ENCODE data around the gene SDK2.
"Not testable (repeated sequence)": the region's sequence is repeated elsewhere in the genome, so short reads cannot be mapped to it uniquely, and the experiment has no call there.

Gene SDK2

DNA sequence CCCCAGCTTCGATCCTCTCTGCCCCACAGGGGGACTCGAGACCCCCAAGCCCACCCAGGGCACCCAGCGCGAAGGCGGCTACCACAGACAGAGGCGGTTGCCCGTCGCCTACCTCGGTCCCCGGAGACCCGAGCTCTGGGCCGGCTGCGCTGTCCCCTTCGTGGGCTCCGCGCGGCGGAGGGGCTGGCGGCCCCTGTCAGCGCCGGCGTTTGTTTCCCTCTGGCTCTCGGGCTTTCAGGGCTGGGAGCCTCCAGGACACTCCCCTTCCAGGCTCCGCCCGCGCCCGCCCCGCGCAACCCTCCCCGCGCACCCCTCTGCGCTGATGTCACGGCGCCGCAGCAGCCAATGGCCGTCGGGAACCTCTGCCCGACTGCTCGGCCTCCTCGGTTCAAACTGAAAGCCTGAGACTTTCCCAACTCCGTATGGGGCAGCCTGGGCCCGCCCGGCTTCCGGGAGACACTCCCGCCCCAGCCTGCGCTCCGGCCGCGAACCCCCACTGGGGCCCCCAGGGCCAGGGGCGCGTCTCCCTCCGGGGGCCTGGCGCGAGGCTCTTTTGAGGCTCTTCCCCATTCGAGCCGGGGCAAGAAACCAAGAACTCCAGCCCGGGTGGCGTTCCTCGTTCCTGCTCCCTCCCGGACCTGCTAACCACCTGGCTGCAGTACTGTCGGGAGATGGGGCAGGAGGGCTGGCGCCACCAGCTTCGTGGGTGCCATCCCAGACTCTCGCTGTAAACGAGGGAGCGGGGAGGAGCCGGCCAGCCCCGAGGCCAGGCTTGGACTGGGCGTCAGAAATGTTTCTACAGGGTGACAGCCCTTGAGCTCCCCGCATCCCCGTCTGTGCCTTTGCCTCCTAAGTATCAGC, 332.2 kb downstream of the SDK2 start, which contains the start of gene CDC42EP4:
Gene CDC42EP4, minus strand, starts transcription at position 221 of the 861 bp plus-strand sequence. CDS start 25,501 bp downstream, outside the sequence.
- Mint-ChIP-seq H3K9me3 (no peaks in the 10 kb centered on the region), H3K36me3 (ENCODE audit: low read depth) (peaks cover 18% of the 10 kb centered on the region), H3K4me3 (peak within 1 kb of the TSS; percentile 96), H3K4me1 (ENCODE audit: low read depth) (peaks cover 34% of the 10 kb centered on the region), H3K27me3 (peaks cover 3% of the 10 kb centered on the region), H3K27ac (peak within 1 kb of the TSS; percentile 86)
- intact Hi-C loops (cut with micrococcal nuclease): loop anchor here (2.0 to 10.0 kb wide), 4 partner anchors 21 to 119 kb away; partner anchors contain the start of gene COG1

DNA sequence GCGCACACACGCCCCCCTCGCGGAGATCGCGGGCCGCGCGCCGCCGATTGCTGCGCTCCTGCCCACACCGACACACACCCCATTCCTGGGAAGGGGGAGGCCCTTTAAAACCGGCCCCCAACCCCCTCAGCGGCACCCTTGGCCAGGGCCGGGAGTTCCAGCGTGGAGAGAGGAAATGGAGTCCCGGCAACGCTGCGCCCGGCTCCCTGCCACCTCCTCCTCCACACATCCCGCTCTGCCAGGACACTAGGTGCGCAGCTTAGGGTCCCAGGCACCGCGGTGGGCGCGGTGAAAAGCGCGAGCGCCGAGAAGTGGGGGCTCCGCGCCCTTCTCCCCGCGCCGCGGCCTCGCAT, 332.8 kb downstream of the SDK2 start:
- intact Hi-C loops (cut with micrococcal nuclease): loop anchor here (10.0 kb wide), 2 partner anchors 53 to 77 kb away; a partner anchor contains a TSS
- peaks cover 18% of the 10 kb centered on the region for H3K36me3 Mint-ChIP-seq (ENCODE audit: low read depth)
- peak overlapping the region; percentile 86 for H3K27ac Mint-ChIP-seq
- H3K27me3 Mint-ChIP-seq: peaks cover 3% of the 10 kb centered on the region
- H3K4me1 Mint-ChIP-seq (ENCODE audit: low read depth): peaks cover 40% of the 10 kb centered on the region
- no peaks in the 10 kb centered on the region for H3K9me3 Mint-ChIP-seq
- H3K4me3 Mint-ChIP-seq: peak overlapping the region; percentile 96

- Mint-ChIP-seq H3K4me3 (peak overlapping the region; percentile 96), H3K9me3 (no peaks in the 10 kb centered on the region)
These were observed 334.3 kb downstream of the SDK2 start for GRCh38 chr17:73309727-73310596.

DNA sequence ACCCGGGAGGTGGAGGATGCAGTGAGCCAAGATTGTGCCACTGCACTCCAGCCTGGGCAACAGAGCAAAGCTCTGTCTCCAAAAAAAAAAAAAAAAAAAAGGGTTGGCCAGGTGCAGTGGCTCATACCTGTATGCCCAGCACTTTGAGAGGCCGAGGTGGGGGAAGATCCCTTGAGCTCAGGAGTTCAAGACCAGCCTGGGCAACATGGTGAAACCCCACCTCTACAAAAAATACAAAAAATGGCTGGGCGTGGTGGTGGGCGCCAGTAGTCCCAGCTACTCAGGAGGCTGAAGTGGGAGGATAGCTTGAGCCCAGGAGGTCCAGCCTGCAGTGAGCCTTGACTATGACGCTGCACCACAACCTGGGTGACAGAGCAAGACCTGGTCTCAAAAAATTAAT, 335.3 kb downstream of the SDK2 start:
- H3K4me3 Mint-ChIP-seq; H3K9me3 Mint-ChIP-seq; H3K27me3 Mint-ChIP-seq; intact Hi-C loops (cut with micrococcal nuclease): not testable (repeated sequence)
- Mint-ChIP-seq H3K4me1 (ENCODE audit: low read depth) (peaks cover 64% of the 10 kb centered on the region), H3K27ac (peak overlapping the region; percentile 86), H3K36me3 (ENCODE audit: low read depth) (peaks cover 18% of the 10 kb centered on the region)

More at GRCh38 chr17:73309727-73310596, 334.3 kb downstream of the SDK2 start:
- Mint-ChIP-seq H3K36me3 (ENCODE audit: low read depth) (peaks cover 18% of the 10 kb centered on the region), H3K27ac (peak overlapping the region; percentile 86), H3K27me3 (peaks cover 3% of the 10 kb centered on the region), H3K4me1 (ENCODE audit: low read depth) (peaks cover 54% of the 10 kb centered on the region)
- intact Hi-C loops (cut with micrococcal nuclease): loop anchor here (10.0 kb wide), 2 partner anchors 55 to 75 kb away; a partner anchor contains a TSS

GRCh38 chr17:73308017-73308823, 336.0 kb downstream of the SDK2 start:
- intact Hi-C loops (cut with micrococcal nuclease): no loop called here
- Mint-ChIP-seq H3K9me3 (no peaks in the 10 kb centered on the region), H3K4me3 (peak overlapping the region; percentile 39), H3K27me3 (no peaks in the 10 kb centered on the region), H3K36me3 (ENCODE audit: low read depth) (peaks cover 18% of the 10 kb centered on the region), H3K4me1 (ENCODE audit: low read depth) (peaks cover 62% of the 10 kb centered on the region), H3K27ac (peak overlapping the region; percentile 75)

GRCh38 chr17:73307130-73307529, 337.1 kb downstream of the SDK2 start:
- Mint-ChIP-seq H3K27me3 (no peaks in the 10 kb centered on the region), H3K36me3 (ENCODE audit: low read depth) (peaks cover 18% of the 10 kb centered on the region), H3K9me3 (no peaks in the 10 kb centered on the region), H3K4me1 (ENCODE audit: low read depth) (peaks cover 61% of the 10 kb centered on the region), H3K4me3 (no peak overlapping the region), H3K27ac (no peak overlapping the region)
- intact Hi-C loops (cut with micrococcal nuclease): no loop called here

- no peaks in the 10 kb centered on the region for H3K27me3 Mint-ChIP-seq
- H3K9me3 Mint-ChIP-seq: no peaks in the 10 kb centered on the region
- H3K4me1 Mint-ChIP-seq (ENCODE audit: low read depth): peaks cover 61% of the 10 kb centered on the region
- peaks cover 11% of the 10 kb centered on the region for H3K36me3 Mint-ChIP-seq (ENCODE audit: low read depth)
- peak overlapping the region; percentile 90 for H3K27ac Mint-ChIP-seq
- intact Hi-C loops (cut with micrococcal nuclease): no loop called here
- no peak overlapping the region for H3K4me3 Mint-ChIP-seq
These were observed 338.1 kb downstream of the SDK2 start for GRCh38 chr17:73305845-73306836.

- Mint-ChIP-seq H3K4me3 (peak overlapping the region; percentile 69), H3K27me3 (no peaks in the 10 kb centered on the region)
- intact Hi-C loops (cut with micrococcal nuclease): no loop called here
These were observed 339.1 kb downstream of the SDK2 start for GRCh38 chr17:73304971-73305812.

DNA sequence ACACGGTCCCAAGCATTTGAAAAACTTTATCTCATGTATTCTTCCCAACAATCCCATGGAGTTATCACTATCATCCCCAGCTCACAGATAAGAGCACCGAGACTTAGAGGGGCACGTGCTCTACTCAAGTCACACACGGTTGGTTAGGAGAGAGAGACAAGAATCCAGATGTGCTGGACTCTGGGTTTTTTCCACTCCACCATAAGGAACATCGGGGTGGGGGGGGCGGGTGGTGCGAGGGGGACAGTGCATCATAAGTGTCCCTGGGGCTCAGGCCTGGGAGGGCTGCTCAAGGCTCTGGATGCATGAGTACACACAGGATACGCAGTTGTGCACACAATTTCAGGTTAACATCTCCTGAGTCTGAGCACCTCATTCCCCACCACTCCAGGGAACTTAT, 339.8 kb downstream of the SDK2 start:
- Mint-ChIP-seq H3K9me3 (no peaks in the 10 kb centered on the region), H3K4me1 (ENCODE audit: low read depth) (peaks cover 61% of the 10 kb centered on the region), H3K36me3 (ENCODE audit: low read depth) (peaks cover 3% of the 10 kb centered on the region), H3K4me3 (no peak overlapping the region), H3K27me3 (no peaks in the 10 kb centered on the region), H3K27ac (peak overlapping the region; percentile 90)
- intact Hi-C loops (cut with micrococcal nuclease): no loop called here

More at GRCh38 chr17:73304971-73305812, 339.1 kb downstream of the SDK2 start:
- Mint-ChIP-seq H3K27ac (peak overlapping the region; percentile 90), H3K36me3 (ENCODE audit: low read depth) (peaks cover 3% of the 10 kb centered on the region), H3K4me1 (ENCODE audit: low read depth) (peaks cover 61% of the 10 kb centered on the region), H3K9me3 (no peaks in the 10 kb centered on the region)

- Mint-ChIP-seq H3K4me1 (ENCODE audit: low read depth) (peaks cover 61% of the 10 kb centered on the region), H3K27ac (no peak overlapping the region), H3K27me3 (no peaks in the 10 kb centered on the region), H3K4me3 (no peak overlapping the region), H3K9me3 (no peaks in the 10 kb centered on the region), H3K36me3 (ENCODE audit: low read depth) (peaks cover 7% of the 10 kb centered on the region)
- intact Hi-C loops (cut with micrococcal nuclease): no loop called here
These were observed 342.1 kb downstream of the SDK2 start for GRCh38 chr17:73302189-73302588.

- Mint-ChIP-seq H3K27ac (no peak overlapping the region), H3K27me3 (no peaks in the 10 kb centered on the region), H3K4me1 (ENCODE audit: low read depth) (peaks cover 53% of the 10 kb centered on the region), H3K36me3 (ENCODE audit: low read depth) (peaks cover 7% of the 10 kb centered on the region), H3K9me3 (no peaks in the 10 kb centered on the region), H3K4me3 (no peak overlapping the region)
- intact Hi-C loops (cut with micrococcal nuclease): no loop called here
These were observed 342.9 kb downstream of the SDK2 start for GRCh38 chr17:73301369-73301768.

GRCh38 chr17:73300392-73300791, 343.9 kb downstream of the SDK2 start:
- peaks cover 7% of the 10 kb centered on the region for H3K36me3 Mint-ChIP-seq (ENCODE audit: low read depth)
- H3K27me3 Mint-ChIP-seq: no peaks in the 10 kb centered on the region
- intact Hi-C loops (cut with micrococcal nuclease): no loop called here
- H3K4me1 Mint-ChIP-seq (ENCODE audit: low read depth): peaks cover 43% of the 10 kb centered on the region
- H3K9me3 Mint-ChIP-seq: no peaks in the 10 kb centered on the region
- H3K27ac Mint-ChIP-seq: no peak overlapping the region
- no peak overlapping the region for H3K4me3 Mint-ChIP-seq

Data from dendritic cell treated with granulocyte-macrophage colony-stimulating factor and Interleukin-4, amounts not matched to agents 40 ng/mL and 50 ng/mL, for 4 days (primary cell).